SK-N-SH treated with all-trans-retinoic acid at 6 μM for 48 hours (cell line): ENCODE results near the gene CTIF.

ENCODE experiments used
- ATAC-seq: fragments of 200-7000 bp; cut with Tn5 transposase; 3 replicates; pipeline ENCODE4 v1.9.1; 2020; ENCODE audit warnings: mild to moderate bottlenecking, moderate library complexity
- ARNTL ChIP-seq: fragments of 450-650 bp; formaldehyde crosslinking; IDR thresholded peaks from 2 replicates; pipeline ENCODE4 v1.5.0; 2020; ENCODE audit warnings: low read depth, mild to moderate bottlenecking, moderate library complexity, borderline replicate concordance
- BACH2 ChIP-seq: fragments of 250-450 bp; sonication (Bioruptor Pico); IDR thresholded peaks from 2 replicates; pipeline ENCODE4 v1.9.0; 2021; ENCODE audit warnings: mild to moderate bottlenecking, borderline replicate concordance
- CSDC2 ChIP-seq: fragments of 250-450 bp; sonication (Bioruptor Pico); IDR thresholded peaks from 2 replicates; pipeline ENCODE4 v1.5.0; 2020; ENCODE audit warnings: mild to moderate bottlenecking, moderate library complexity
- ESRRG ChIP-seq: fragments of 250-450 bp; sonication (Bioruptor Pico); IDR thresholded peaks from 2 replicates; pipeline ENCODE4 v1.6.1; 2021; ENCODE audit warnings: mild to moderate bottlenecking
- GLIS3 ChIP-seq: fragments of 250-450 bp; sonication (Bioruptor Pico); IDR thresholded peaks from 2 replicates; pipeline ENCODE4 v1.5.0; 2020; ENCODE audit warnings: mild to moderate bottlenecking, moderate library complexity
- ISL1 ChIP-seq: fragments of 250-450 bp; sonication (Bioruptor Pico); IDR thresholded peaks from 2 replicates; pipeline ENCODE4 v2.1.2; 2022; ENCODE audit warnings: mild to moderate bottlenecking, moderate library complexity
- OSR1 ChIP-seq: fragments of 250-450 bp; sonication (Bioruptor Pico); IDR thresholded peaks from 2 replicates; pipeline ENCODE4 v1.8.0; 2022; ENCODE audit warnings: moderate library complexity, mild to moderate bottlenecking, inconsistent platforms
- PPARA ChIP-seq: fragments of 250-450 bp; sonication (Bioruptor Pico); IDR thresholded peaks from 2 replicates; pipeline ENCODE4 v1.5.0; 2020; ENCODE audit warnings: mild to moderate bottlenecking, borderline replicate concordance
- RARB ChIP-seq: fragments of 250-450 bp; sonication (Bioruptor Pico); IDR thresholded peaks from 2 replicates; pipeline ENCODE4 v1.8.0; 2021; ENCODE audit warnings: mild to moderate bottlenecking, moderate library complexity
- SNAI2 ChIP-seq: fragments of 250-450 bp; sonication (Bioruptor Pico); IDR thresholded peaks from 2 replicates; pipeline ENCODE4 v1.5.0; 2020; ENCODE audit warnings: mild to moderate bottlenecking, moderate library complexity
- TCF4 ChIP-seq: fragments of 250-450 bp; sonication (Bioruptor Pico); IDR thresholded peaks from 2 replicates; pipeline ENCODE4 v1.8.0; 2021; ENCODE audit warnings: mild to moderate bottlenecking, moderate library complexity, borderline replicate concordance
- TOX ChIP-seq: fragments of 250-450 bp; sonication (Bioruptor Pico); IDR thresholded peaks from 2 replicates; pipeline ENCODE4 v1.8.0; 2021; ENCODE audit warnings: mild to moderate bottlenecking, moderate library complexity, borderline replicate concordance
- ZFP3 ChIP-seq: fragments of 250-450 bp; sonication (Bioruptor Pico); IDR thresholded peaks from 2 replicates; pipeline ENCODE4 v1.5.0; 2020; ENCODE audit warnings: mild to moderate bottlenecking, moderate library complexity
- ZFP30 ChIP-seq: fragments of 450-650 bp; formaldehyde crosslinking; IDR thresholded peaks from 2 replicates; pipeline ENCODE4 v1.5.0; 2022; ENCODE audit warnings: mild to moderate bottlenecking, moderate library complexity
- ZNF565 ChIP-seq: fragments of 450-650 bp; formaldehyde crosslinking; conservative IDR thresholded peaks from 2 replicates; pipeline ENCODE4 v1.5.0; 2020; ENCODE audit warnings: low read depth, mild to moderate bottlenecking, moderate library complexity
- ZNF70 ChIP-seq: fragments of 450-650 bp; formaldehyde crosslinking; IDR thresholded peaks from 2 replicates; pipeline ENCODE4 v1.5.0; 2020; ENCODE audit warnings: mild to moderate bottlenecking, moderate library complexity
- ZNF8 ChIP-seq: fragments of 450-650 bp; formaldehyde crosslinking; IDR thresholded peaks from 2 replicates; pipeline ENCODE4 v1.5.0; 2020; ENCODE audit warnings: mild to moderate bottlenecking, moderate library complexity
- TF ChIP-seq, protein P1 (sequence below): fragments of 250-450 bp; sonication (Bioruptor Pico); IDR thresholded peaks from 2 replicates; pipeline ENCODE4 v1.5.0; 2020; ENCODE audit warnings: mild to moderate bottlenecking, moderate library complexity
- TF ChIP-seq, protein P2 (sequence below): fragments of 250-450 bp; sonication (Bioruptor Pico); IDR thresholded peaks from 2 replicates; pipeline ENCODE4 v1.5.1; 2021; ENCODE audit warnings: mild to moderate bottlenecking, moderate library complexity
- TF ChIP-seq, protein P3 (sequence below): fragments of 250-450 bp; sonication (Bioruptor Pico); IDR thresholded peaks from 2 replicates; pipeline ENCODE4 v1.8.0; 2021; ENCODE audit warnings: low read depth, mild to moderate bottlenecking, moderate library complexity, borderline replicate concordance
- TF ChIP-seq, protein P4 (sequence below): fragments of 250-450 bp; sonication (Bioruptor Pico); IDR thresholded peaks from 2 replicates; pipeline ENCODE4 v1.8.0; 2020; ENCODE audit warnings: mild to moderate bottlenecking, moderate library complexity, borderline replicate concordance
- TF ChIP-seq, protein P5 (sequence below): fragments of 250-450 bp; sonication (Bioruptor Pico); IDR thresholded peaks from 2 replicates; pipeline ENCODE4 v1.5.1; 2020; ENCODE audit warnings: low read depth, mild to moderate bottlenecking, moderate library complexity

The CTIF gene

DNA sequence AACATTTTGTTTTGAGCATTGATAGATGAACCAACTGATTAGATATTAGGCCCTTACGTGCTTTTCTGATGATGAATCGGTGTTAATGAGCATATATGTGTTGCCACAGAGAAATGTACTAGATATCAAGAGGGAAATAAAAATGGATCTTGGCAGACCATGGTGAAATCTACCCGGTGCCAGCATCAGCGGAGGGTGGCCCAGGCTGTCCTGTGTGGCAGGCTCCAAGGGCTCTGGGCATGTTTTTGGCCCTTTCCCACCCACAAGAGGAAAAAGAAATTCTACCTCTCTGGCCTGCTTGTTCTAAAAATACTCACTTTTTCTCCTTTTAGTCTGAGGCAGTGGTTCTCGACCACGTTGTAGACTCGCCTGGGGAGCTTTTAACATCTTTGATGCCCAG lies 154.2 kb downstream of the CTIF start:
- no peak for TF ChIP-seq PPARA (CRISPR knock-in tag)
- no peak for TF ChIP-seq ARNTL (CRISPR knock-in tag)
- TF ChIP-seq BACH2 (CRISPR knock-in tag), result no peak
- TF ChIP-seq, protein P1, sequence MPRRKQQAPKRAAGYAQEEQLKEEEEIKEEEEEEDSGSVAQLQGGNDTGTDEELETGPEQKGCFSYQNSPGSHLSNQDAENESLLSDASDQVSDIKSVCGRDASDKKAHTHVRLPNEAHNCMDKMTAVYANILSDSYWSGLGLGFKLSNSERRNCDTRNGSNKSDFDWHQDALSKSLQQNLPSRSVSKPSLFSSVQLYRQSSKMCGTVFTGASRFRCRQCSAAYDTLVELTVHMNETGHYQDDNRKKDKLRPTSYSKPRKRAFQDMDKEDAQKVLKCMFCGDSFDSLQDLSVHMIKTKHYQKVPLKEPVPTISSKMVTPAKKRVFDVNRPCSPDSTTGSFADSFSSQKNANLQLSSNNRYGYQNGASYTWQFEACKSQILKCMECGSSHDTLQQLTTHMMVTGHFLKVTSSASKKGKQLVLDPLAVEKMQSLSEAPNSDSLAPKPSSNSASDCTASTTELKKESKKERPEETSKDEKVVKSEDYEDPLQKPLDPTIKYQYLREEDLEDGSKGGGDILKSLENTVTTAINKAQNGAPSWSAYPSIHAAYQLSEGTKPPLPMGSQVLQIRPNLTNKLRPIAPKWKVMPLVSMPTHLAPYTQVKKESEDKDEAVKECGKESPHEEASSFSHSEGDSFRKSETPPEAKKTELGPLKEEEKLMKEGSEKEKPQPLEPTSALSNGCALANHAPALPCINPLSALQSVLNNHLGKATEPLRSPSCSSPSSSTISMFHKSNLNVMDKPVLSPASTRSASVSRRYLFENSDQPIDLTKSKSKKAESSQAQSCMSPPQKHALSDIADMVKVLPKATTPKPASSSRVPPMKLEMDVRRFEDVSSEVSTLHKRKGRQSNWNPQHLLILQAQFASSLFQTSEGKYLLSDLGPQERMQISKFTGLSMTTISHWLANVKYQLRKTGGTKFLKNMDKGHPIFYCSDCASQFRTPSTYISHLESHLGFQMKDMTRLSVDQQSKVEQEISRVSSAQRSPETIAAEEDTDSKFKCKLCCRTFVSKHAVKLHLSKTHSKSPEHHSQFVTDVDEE (CRISPR knock-in tag), result no peak
- TF ChIP-seq ZNF565 (CRISPR knock-in tag), result no peak
- no peak for TF ChIP-seq ZFP3 (CRISPR knock-in tag)
- TF ChIP-seq, protein P2, sequence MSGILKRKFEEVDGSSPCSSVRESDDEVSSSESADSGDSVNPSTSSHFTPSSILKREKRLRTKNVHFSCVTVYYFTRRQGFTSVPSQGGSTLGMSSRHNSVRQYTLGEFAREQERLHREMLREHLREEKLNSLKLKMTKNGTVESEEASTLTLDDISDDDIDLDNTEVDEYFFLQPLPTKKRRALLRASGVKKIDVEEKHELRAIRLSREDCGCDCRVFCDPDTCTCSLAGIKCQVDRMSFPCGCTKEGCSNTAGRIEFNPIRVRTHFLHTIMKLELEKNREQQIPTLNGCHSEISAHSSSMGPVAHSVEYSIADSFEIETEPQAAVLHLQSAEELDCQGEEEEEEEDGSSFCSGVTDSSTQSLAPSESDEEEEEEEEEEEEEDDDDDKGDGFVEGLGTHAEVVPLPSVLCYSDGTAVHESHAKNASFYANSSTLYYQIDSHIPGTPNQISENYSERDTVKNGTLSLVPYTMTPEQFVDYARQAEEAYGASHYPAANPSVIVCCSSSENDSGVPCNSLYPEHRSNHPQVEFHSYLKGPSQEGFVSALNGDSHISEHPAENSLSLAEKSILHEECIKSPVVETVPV (CRISPR knock-in tag), result no peak
- TF ChIP-seq ESRRG (CRISPR knock-in tag), result no peak
- TF ChIP-seq TOX (CRISPR knock-in tag), result no peak
- no peak for TF ChIP-seq ZNF70
- TF ChIP-seq, protein P3, sequence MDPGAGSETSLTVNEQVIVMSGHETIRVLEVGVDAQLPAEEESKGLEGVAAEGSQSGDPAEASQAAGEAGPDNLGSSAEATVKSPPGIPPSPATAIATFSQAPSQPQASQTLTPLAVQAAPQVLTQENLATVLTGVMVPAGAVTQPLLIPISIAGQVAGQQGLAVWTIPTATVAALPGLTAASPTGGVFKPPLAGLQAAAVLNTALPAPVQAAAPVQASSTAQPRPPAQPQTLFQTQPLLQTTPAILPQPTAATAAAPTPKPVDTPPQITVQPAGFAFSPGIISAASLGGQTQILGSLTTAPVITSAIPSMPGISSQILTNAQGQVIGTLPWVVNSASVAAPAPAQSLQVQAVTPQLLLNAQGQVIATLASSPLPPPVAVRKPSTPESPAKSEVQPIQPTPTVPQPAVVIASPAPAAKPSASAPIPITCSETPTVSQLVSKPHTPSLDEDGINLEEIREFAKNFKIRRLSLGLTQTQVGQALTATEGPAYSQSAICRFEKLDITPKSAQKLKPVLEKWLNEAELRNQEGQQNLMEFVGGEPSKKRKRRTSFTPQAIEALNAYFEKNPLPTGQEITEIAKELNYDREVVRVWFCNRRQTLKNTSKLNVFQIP, result no peak
- TF ChIP-seq ISL1 (CRISPR knock-in tag), result no peak
- TF ChIP-seq RARB (CRISPR knock-in tag), result no peak
- ATAC-seq, result no peak

DNA sequence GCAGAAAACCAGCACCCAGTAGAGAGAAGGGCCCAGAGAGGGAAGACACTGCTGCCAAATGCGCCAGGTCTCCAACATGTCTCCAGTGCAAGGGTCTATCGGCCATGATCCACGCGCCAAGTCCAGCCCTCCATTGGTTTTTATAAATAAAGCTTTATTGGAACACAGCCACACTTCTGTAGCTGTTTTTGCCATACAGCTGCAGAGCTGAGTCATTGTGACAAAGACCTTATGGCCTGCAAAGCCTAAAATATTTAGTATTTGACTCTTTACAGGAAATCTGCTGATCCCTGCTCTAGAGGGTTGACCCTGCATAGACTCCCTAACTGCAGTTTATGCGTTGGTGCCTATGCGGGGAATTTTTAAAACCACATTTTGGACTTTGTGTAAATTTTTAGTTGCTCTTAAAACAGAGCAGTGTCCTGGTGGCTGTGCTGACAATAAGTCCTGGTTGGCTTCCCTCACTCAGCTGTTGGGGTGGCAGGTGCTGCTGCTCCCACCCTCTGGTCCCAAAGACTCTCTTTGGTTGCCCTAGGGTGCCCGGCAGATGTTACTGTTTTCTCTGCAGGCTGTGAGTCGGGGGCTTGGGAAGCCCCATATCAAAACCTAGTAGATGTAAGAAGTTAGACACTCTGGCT lies 154.9 kb downstream of the CTIF start:
- ATAC-seq, result no peak
- TF ChIP-seq RARB (CRISPR knock-in tag), result no peak
- TF ChIP-seq CSDC2, result no peak
- TF ChIP-seq TCF4 (CRISPR knock-in tag), result no peak
- no peak for TF ChIP-seq GLIS3
- no peak for TF ChIP-seq SNAI2 (CRISPR knock-in tag)
- no peak for TF ChIP-seq ZNF8
- TF ChIP-seq ZFP3 (CRISPR knock-in tag), result no peak
- TF ChIP-seq, protein P2 (CRISPR knock-in tag), result no peak
- no peak for TF ChIP-seq OSR1
- TF ChIP-seq ISL1 (CRISPR knock-in tag), result no peak
- no peak for TF ChIP-seq ZNF70
- no peak for TF ChIP-seq BACH2 (CRISPR knock-in tag)

DNA sequence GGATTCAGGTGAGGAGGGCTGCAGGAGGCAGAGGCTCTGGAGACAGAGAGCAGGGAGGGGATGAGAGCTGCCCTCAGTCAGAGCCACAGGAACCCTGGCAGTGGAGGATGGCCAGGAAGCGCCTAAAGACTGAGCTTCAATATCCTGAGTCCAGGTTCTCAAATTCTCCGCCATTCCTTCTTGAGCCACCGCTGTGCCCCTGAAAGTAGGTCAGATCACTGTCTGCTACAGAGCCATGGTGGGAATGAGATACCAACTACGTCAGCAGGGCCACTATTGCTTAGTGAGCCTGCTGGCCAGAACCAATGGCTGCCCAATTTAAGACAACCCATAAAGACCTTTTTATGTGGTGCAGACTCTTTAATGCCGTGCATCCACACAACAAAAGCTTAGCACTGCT lies 155.5 kb downstream of the CTIF start:
- TF ChIP-seq CSDC2 (no peak), GLIS3 (no peak), ARNTL (CRISPR knock-in tag) (no peak), ZNF565 (CRISPR knock-in tag) (no peak), OSR1 (no peak), ZNF8 (no peak), ZNF70 (no peak), TCF4 (CRISPR knock-in tag) (no peak), BACH2 (CRISPR knock-in tag) (no peak), ISL1 (CRISPR knock-in tag) (no peak), RARB (CRISPR knock-in tag) (no peak), ZFP30 (CRISPR knock-in tag) (no peak), PPARA (CRISPR knock-in tag) (no peak)
- TF ChIP-seq, protein P1 (CRISPR knock-in tag), result no peak
- TF ChIP-seq, protein P4, sequence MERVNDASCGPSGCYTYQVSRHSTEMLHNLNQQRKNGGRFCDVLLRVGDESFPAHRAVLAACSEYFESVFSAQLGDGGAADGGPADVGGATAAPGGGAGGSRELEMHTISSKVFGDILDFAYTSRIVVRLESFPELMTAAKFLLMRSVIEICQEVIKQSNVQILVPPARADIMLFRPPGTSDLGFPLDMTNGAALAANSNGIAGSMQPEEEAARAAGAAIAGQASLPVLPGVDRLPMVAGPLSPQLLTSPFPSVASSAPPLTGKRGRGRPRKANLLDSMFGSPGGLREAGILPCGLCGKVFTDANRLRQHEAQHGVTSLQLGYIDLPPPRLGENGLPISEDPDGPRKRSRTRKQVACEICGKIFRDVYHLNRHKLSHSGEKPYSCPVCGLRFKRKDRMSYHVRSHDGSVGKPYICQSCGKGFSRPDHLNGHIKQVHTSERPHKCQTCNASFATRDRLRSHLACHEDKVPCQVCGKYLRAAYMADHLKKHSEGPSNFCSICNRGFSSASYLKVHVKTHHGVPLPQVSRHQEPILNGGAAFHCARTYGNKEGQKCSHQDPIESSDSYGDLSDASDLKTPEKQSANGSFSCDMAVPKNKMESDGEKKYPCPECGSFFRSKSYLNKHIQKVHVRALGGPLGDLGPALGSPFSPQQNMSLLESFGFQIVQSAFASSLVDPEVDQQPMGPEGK (CRISPR knock-in tag), result no peak
- TF ChIP-seq, protein P5, sequence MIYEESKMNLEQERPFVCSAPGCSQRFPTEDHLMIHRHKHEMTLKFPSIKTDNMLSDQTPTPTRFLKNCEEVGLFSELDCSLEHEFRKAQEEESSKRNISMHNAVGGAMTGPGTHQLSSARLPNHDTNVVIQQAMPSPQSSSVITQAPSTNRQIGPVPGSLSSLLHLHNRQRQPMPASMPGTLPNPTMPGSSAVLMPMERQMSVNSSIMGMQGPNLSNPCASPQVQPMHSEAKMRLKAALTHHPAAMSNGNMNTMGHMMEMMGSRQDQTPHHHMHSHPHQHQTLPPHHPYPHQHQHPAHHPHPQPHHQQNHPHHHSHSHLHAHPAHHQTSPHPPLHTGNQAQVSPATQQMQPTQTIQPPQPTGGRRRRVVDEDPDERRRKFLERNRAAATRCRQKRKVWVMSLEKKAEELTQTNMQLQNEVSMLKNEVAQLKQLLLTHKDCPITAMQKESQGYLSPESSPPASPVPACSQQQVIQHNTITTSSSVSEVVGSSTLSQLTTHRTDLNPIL (CRISPR knock-in tag), result no peak
- ATAC-seq, result no peak
